Stimulated activated CD8-positive, alpha-beta memory T cell treated with anti-CD3 and anti-CD28 coated beads, Interleukin-7, amount 100 ng/mL, for 4 hours (primary cell): ENCODE data around the gene RIMS3.
A peak's percentile ranks its signal among the peaks of the same experiment; 100 is the strongest.
"Not testable (repeated sequence)": the region's sequence is repeated elsewhere in the genome, so short reads cannot be mapped to it uniquely, and the experiment has no call there.

Experiments used
- DNase-seq, 2 donors: peaks; one replicate each; pipeline ENCODE4 v3.0.0-alpha.2; 2020; ENCODE audit warnings: low read depth in 2 of 2

The RIMS3 gene

GRCh38 chr1:40665335-40666171, at the start of gene RIMS3:
Gene RIMS3, minus strand, starts transcription at chr1:40665682. Its CDS starts 23,757 bp downstream, at chr1:40641925.
- peak; percentile 62 to 72 for DNase-seq

- DNase-seq: no peak
Measured at GRCh38 chr1:40712997-40713396, 47.5 kb upstream of the RIMS3 start.

- DNase-seq: no peak
Measured at GRCh38 chr1:40712405-40712944, 47.0 kb upstream of the RIMS3 start.

- DNase-seq: no peak
Measured at GRCh38 chr1:40711465-40712404, 46.3 kb upstream of the RIMS3 start.

- DNase-seq: no peak
Measured at GRCh38 chr1:40710581-40711315, 45.3 kb upstream of the RIMS3 start.

GRCh38 chr1:40709802-40710278, 44.4 kb upstream of the RIMS3 start:
- DNase-seq: no peak

- DNase-seq: peak; percentile 55 to 69
Measured at GRCh38 chr1:40709100-40709801, 43.8 kb upstream of the RIMS3 start.

- no peak for DNase-seq
Measured at GRCh38 chr1:40708750-40709099, 43.2 kb upstream of the RIMS3 start.

- no peak for DNase-seq
Measured at GRCh38 chr1:40706626-40707025, 41.1 kb upstream of the RIMS3 start.

- DNase-seq: no peak
Measured at GRCh38 chr1:40704817-40705733, 39.6 kb upstream of the RIMS3 start.

GRCh38 chr1:40703316-40703715, 37.8 kb upstream of the RIMS3 start:
- no peak for DNase-seq

GRCh38 chr1:40702810-40703209, 37.3 kb upstream of the RIMS3 start:
- not testable (repeated sequence) for DNase-seq

GRCh38 chr1:40701684-40702083, 36.2 kb upstream of the RIMS3 start:
- no peak for DNase-seq

- DNase-seq: no peak
Measured at GRCh38 chr1:40699787-40700186, 34.3 kb upstream of the RIMS3 start.

- DNase-seq: no peak
Measured at GRCh38 chr1:40697436-40697835, 32.0 kb upstream of the RIMS3 start.

GRCh38 chr1:40696294-40696693, 30.8 kb upstream of the RIMS3 start:
- no peak for DNase-seq

- no peak for DNase-seq
Measured at GRCh38 chr1:40694353-40694874, 28.9 kb upstream of the RIMS3 start.

GRCh38 chr1:40693425-40693824, 27.9 kb upstream of the RIMS3 start:
- DNase-seq: no peak

- DNase-seq: no peak
Measured at GRCh38 chr1:40692429-40692895, 27.0 kb upstream of the RIMS3 start.
